Measurements from ENCODE around the gene UST.
"Not testable (repeated sequence)": the region's sequence is repeated elsewhere in the genome, so short reads cannot be mapped to it uniquely, and the experiment has no call there.

The UST gene

DNA sequence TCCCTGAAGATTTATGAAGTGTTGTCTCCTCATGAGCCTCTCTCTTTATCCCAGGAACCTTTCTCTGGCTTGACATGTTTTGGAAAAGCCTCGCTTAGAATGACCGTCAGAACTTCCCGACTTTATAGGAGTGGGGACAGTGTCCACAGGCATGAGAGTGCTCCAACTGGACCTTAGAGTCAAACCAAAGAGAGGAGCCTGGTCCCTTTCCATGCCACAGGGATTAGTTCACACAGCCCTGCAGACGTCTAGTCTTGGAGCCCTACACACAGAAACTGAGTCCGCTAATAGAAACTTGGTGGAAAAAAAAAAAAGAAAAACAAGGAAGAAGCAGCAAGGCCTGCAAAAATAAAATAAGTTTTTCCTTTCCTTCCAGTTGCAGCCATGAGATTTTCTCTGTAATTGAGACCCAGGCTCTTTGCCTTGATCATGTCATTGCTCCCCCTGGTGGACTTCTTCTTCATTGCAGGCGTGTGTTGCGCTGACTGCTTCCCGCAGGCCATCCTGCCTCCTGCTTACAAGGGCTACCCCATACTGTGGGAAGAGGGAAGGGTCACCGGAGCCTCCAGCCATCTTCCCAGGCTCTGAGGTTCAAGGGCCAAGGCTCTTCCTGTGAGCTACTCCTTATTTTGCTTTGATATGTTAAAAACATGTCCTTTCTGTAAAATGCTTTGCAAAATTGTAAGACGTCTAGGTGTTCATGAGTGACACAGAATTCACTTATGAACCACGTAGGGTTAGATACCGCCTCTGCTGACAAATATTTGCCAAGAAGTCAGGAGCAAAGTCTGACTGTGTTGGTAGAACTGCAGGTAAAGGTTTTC, 201.0 kb downstream of the UST start:
- peak; percentile 59 for DNase-seq (ENCODE audit: low spot score)

DNA sequence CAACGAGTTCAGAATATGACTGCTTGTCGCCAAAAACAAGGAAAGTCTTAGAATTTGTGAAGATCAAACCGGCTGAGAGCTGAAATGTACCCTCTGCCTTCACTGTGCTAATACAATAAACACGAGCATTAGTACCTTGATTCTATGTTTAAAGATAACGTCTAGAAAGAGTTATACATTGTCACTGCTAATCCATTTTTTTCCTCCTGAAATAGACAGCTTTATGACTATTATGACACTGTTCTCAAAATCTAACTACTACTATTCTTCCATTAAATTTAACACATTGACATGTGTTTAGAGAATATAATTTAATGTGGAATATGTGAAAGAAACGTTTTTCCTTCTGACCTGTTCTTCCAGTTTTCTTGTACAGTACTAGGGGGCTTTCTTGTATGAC, 204.8 kb downstream of the UST start:
- DNase-seq (ENCODE audit: low spot score) = no peak

DNA sequence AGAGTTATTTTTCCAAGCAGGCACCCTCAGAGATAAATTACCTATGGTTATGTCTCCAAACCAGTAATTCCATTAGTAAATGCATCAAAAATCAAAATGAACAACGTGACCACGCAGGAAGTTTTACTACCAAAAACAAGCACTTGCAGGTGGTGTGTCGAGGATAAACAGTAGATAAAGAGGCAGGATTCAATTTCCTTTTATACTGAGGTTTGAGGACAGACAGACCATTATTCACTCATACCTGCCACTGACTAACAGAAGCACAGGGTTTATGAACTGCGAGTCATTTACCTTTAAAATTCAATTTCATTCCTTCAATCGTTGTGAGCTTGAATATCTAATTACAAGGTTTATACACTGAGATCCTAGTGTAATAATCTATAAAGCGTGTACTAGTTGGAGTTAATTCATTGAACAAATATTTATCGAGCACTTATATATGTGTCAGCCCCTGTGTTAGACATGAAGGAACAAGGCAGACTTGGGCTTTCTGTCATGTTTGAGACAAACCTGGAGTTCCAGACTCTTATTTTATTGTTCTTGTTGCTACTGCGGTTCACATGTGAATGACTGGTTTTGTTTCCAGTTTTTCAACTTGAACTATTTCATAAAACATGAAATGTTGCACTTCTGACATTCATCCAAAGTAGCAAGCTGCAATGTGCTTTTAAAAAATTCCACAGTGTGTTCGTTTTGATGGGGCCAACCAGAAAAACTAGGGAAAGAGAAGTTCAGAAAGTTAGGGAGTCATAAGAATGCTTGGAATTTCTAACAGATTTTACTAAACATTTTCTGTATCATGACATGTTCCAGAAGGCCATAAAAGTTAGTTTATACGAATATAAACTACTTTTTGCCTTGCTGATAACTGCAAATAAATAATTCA, 205.6 kb downstream of the UST start:
- DNase-seq (ENCODE audit: low spot score) = no peak

DNA sequence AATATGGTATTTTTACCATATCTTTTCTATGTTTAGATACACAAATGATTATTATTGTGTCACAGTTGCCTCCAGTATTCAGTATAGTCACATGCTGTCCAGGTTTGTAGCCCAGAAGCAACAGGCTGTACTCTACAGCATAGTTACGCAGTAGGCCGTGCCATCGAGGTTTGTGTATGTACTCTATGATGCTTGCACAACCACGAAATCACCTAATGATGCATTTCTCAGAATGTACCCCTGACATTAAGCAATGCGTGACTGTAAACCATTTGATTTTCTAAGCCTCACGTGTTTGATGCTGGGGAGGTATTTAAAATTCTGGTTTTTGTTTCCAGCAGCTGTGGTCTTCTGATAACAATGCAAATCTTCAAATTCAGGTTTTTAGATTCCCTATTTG, 207.6 kb downstream of the UST start:
- DNase-seq (ENCODE audit: low spot score) = no peak

DNA sequence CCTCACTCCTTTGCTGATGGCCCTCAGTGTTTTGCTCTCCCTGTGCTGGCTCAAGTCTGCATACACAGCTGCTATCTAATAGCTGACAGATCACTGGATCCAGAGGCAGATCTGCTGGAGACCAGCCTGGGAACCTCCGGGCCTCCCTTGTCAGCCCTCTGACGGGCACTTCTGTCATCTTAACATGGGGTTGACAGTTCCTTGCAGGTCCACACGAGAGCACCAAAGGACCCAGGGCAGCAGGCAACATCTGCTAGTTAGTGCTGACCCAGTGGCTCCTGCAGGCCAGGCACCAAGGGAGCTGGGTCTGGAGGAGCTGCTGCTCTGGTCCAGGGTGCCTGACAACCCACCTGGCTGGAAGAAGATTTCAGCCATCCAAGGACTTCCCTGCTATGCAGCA, 208.1 kb downstream of the UST start:
- DNase-seq (ENCODE audit: low spot score) = no peak

DNA sequence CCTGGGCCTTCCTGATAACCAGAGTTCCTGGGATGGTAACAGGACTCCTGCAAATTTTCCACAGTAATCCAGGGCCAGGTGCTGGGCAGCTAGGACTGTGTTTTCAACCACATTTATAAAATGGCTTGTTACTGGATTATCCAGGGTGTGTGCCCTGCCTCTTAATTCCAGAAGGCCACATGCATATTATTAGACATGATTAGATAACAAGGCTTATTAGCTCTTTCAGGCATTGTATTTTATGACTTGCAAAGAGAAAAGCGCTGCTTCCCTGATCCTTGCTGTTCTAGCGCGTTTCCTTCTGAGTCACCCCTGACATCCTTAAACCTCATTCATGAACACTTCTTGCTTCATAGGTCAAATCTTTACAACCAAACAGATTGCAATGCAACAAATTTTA, 208.6 kb downstream of the UST start:
- no peak for DNase-seq (ENCODE audit: low spot score)

DNA sequence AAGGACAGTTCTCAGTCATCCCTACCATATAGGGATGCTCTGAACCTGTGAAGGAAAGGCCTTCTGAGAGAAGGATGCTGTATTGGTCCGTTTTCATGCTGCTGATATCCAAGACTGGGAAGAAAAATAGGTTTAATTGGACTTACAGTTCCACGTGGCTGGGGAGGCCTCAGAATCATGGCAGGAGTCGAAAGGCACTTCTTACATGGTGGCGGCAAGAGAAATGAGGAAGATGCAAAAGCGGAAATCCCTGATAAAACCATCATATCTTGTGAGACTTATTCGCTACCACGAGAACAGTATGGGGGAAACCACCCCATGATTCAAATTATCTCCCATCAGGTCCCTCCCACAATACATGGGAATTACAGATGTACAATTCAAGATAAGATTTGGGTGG, 209.3 kb downstream of the UST start:
- not testable (repeated sequence) for DNase-seq (ENCODE audit: low spot score)

DNA sequence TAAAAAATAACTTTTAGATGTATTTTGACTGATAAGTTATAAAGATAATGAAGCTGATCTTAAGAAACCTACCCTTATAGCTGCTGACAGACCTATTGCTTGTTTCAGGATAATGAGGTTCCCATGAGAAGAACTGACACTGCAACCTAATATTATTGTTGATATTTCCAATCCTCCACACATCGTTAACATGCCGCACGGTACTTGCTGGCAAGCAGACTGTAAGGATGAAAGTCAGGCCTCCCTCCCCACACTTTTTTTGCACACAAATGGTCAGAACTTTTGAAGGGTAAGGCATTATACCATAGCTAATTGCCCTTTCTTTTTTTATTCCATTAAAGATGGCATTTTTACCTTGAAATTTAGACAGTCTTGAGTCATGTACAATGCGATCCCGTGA, 210.9 kb downstream of the UST start:
- no peak for DNase-seq (ENCODE audit: low spot score)

DNA sequence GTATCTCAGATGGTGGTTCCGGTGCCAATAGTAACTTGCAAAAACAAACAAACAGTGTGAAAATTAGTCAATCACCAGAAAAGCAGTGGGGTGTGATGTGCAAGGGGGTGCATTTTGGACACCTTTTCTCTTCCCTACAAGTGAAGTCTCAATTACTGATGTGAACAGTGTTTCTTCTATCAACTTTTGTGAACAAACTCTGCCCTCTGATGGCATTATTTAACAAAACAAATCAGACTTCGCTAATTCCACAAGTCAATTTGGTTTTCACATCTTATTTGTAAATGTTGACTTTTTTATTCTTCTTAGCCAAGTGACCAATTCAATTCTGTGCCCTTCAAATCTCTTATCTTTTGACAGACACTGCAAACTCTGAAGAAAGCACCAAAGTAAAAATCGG, 212.2 kb downstream of the UST start:
- no peak for DNase-seq (ENCODE audit: low spot score)

DNA sequence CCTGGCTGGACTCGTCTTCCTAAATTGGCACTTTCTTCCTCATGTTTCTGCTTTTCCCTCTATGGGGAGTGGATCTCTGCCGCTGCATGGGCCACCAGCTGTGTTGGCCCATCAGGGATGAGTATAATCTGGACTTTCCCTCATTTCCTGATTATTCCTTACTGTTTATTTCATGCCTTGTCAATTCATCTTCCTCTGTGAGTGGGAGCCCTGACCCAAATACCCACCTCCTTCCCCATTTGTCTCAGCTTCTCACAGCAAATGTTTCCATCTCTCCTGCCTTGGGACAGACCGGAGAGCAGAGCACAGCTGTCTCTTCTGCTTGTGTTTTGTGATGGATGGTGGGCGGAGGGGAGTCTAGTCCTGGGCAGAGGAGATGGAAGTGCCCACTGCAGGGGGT, 212.7 kb downstream of the UST start:
- no peak for DNase-seq (ENCODE audit: low spot score)

DNA sequence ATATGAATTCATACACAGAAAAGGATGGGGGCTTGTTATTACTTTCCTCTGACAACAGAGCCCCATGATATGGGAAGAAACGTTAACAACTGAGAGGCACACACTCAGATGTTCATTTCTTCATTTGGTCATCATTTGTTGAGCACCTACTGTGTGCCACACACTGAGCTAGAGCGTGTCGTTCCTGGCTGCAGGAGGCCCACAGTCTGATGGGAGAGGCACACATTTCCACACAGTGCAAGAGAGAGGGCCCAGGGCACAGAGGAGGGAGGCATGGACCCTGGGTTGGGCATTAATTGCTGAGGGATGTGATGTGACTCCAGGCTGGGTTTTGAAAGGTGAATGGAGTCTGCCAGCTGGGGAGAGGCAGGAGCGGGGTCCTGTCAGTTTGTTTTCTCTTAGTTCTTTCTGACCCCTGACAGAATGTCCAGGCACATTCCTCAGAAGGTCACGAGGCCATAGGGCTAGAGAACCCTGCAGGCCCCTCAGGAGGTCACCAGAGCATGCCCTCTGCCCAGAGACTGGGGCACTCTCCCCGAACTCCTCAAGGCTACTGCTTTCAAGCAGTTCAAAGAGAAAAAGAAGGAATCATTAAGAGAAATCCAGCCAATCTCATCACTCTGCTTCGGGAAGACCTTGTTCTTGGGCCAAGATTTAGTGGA, 216.2 kb downstream of the UST start:
- no peak for DNase-seq (ENCODE audit: low spot score)

DNA sequence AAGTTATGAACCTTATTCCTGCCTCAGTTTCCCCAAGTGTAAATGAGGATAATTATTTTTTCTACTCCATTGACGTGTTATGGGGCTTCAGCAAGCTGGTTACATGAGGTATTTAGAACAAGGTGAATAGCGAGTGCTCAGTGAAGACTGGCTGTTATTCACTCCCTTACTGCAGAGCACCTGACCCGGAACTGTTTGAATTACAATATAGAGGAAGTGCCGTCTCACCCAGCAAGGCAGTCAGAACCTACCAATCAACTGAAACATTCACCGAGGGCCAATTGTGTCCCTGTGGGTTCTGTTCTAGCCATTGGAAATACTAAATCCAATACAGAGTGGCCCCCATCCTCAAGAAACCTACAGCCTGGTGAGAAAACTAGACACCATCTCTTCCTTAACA, 216.9 kb downstream of the UST start:
- no peak for DNase-seq (ENCODE audit: low spot score)

DNA sequence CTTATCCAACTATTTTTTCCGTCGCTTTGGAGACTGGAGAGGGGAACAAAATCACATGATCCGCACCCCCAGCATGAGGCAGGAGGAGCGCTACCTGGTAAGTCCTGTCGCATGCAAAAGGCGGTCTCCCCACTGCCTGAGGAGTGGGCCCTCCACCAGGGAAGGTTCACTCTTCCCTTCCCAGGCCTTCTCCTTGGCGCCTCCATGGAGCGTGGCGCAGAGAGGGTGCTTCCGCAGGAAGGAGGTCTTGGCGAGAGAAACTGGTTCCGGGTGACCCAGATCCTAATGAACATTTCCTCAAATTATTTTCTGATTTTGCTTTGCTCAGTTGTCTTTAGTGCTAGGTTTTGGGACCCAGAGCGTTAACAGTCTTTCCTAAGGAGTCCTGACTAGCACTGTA, 217.6 kb downstream of the UST start:
- no peak for DNase-seq (ENCODE audit: low spot score)

DNA sequence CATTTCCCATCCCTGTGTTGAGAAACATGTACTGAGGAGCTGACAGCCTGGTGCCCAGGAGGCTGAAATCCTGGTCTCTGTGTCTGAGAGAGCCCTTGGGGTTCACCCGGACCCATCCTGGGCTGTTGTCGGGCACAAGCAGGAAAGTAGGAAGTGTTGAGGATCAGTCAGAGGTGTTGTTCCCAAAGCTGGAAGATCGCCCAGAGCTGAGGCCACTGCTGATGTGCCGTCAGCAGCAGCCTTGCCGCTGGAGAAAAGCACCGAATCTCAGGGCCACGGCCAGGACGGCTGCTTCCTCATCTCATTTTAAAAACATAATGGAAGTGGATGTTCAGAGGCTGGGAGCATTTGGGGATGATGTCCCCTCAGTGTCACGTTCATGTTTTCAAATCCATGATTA, 218.5 kb downstream of the UST start:
- DNase-seq (ENCODE audit: low spot score) = no peak

DNA sequence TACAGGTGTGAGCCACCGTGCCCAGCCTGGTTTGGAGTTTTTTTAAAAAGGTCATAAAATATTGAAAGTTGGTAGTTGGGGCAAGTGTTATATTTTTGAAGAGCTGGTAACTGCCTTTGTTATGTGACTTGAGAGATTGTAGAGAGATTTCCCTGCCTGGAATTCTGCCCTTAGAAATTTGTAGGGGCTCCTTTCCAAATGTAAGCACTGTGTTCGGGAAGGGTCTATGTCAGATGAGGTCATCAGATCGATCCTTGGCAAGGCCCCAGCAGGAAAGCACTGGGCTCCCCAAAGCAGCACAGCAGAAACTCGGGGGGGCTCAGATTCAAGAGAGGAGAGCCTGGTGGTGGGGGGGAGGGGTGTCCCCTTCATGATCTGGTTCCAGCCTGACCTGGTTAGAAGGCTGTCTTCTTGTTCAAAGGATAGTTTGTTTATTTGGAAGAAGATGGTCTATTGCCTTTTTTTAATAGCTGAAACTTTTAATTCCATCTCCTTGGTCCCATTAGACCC, 220.2 kb downstream of the UST start:
- DNase-seq (ENCODE audit: low spot score) = no peak

DNA sequence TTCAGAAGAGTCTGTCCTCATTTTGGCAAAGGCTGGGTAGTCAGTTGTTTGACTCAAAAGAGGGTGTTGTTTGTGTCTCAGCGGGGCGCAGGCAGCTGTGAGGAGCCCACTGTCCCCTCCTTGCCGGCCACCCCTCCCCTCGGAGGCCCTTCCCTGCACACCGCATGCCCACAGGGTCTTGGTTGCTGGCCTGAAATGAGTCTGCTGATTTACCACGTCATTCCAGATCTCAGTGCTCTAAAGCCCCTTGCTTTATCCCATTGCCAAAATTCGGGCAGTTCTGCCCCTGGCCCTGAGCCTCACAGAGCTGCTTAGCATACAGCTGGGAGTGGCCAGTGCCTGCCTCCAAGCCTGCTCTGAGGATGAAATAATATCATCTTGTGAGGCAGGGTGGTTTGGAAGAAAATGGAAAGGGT, 220.7 kb downstream of the UST start:
- DNase-seq (ENCODE audit: low spot score) = no peak

DNA sequence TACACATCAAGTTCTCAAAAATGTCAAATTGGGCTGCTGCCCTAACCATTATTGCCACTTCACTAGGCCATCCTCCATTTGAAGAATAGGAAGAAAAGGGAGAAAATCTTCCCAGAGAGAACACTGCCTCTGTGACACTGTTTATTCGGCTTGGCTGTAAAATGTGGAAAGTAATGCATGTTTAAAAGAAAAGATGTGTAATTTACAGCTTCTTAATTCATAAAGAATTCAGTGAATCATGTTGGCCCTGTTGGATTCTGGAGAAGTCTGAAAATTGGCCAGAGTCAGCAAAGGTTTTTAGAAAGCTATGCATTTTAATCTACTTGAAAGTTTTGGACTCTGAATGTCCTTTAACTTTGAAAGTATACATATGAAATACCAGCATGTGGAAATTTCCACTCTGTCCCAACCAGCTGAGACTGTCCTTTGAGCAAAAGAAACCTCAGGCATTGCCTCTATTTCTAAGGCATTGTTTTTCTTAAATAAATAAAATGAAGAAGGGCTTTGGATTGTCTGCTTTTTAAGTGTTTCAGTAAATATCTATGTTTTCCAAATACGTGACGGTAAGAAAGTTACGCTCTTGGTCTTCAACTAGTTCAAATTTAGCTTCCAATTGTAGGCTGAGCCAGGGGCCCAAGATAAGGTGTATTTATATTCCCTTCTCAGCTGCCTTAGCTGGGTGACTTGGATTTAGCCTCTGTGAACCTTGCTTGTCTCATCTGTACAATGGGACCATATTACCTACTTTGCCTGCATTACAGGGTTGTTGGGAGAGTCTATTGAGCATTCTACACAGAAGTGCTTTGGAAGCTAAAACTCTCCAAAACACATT, 222.2 kb downstream of the UST start:
- no peak for DNase-seq (ENCODE audit: low spot score)

DNA sequence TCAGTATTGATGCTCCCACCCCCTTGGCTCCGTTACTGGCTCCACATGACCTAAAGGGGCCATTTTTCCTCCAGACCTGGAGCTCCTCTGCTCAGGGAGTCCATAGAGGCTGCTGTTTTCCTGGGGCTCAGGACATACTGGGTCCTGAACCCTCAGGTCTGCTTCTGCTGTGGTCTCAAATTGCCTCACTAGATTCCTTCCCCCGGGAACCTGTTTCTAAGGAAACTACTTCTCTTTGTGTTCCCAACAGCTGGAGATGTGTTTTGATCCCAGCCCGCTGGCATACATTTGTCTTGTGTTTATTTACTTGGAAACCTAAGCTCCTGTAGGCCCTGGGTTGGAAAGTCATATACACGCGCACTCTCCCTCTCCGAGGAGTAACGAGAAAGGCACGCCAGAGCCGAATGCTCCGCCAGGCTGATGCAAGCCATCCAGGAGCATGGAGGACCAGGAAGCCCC, 222.8 kb downstream of the UST start:
- DNase-seq (ENCODE audit: low spot score) = no peak

DNA sequence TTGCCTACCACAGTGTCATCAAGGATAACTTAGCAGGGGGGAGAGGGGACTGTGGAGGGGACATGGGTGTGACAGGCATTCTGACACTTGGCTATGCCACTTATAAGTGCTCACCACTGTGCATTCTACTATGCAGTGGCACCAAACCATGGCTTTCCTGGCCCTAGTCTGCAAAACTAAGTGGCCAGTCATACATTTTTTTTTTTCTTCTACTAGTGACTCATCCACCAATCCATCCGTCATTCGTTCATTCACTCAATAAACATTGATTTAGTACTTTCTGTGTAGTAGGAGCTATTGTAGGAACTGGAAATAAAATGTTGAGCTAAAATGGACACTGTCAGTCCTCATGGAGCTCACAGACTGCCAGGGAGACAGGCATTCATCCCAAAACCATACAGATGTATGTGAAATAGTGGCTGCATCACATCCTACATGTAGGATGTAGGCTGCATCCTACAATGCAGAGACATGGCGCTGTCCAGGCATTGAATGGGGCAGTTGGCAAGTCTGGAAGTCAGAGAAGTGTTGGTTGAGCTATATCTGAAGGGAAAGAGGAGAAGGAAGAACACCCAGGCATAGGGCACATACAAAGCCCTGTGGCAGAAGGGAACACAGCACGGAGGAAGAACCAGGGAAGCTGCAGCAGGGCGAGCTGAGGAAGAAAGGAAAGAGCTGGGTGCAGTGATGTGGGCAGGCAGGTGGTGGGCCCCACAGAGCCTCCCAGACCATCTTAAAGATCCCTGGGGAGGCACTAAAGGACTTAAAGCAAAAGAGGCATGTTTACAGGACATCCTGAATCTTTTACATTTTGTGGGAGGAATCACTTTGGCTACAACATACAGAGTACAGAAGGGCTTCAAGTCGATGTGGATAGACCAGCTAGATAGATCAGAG, 224.4 kb downstream of the UST start:
- DNase-seq (ENCODE audit: low spot score) = no peak

DNA sequence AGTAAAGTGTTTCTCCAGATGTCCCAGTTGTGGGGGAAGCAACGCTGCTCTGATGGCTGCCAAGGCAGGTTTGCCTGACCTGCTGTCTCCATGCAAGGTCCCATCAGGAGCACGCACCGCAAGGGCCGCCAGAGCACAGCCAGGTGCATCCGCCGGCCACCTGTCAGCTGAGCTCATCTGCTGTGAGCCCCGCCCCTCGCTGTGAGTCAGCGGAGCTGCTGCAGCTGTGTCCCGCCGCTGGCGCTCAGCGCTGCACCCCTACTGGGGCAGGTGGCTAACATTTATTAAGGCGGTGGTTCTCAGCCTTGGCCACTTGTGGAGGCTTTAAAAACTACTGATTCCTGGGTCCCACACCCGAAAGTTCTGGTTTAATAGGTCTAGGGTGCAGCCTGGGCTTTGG, 225.7 kb downstream of the UST start:
- DNase-seq (ENCODE audit: low spot score) = no peak
